Measurements from ENCODE around the gene THRSP.
"Not testable (repeated sequence)": the region's sequence is repeated elsewhere in the genome, so short reads cannot be mapped to it uniquely, and the experiment has no call there.

THRSP gene

GRCh38 chr11:78069465-78069864 lies 5.8 kb downstream of the THRSP start:
- DNase-seq, result no peak

- DNase-seq, result no peak
These were observed 7.0 kb downstream of the THRSP start for GRCh38 chr11:78070621-78071020.

GRCh38 chr11:78071717-78072116 lies 8.1 kb downstream of the THRSP start:
- DNase-seq, result no peak

GRCh38 chr11:78072455-78072854 lies 8.8 kb downstream of the THRSP start:
- no peak for DNase-seq

- DNase-seq, result no peak
These were observed 11.1 kb downstream of the THRSP start for GRCh38 chr11:78074756-78075155.

- DNase-seq, result no peak
These were observed 13.2 kb downstream of the THRSP start for GRCh38 chr11:78076733-78077403.

- not testable (repeated sequence) for DNase-seq
These were observed 13.9 kb downstream of the THRSP start for GRCh38 chr11:78077592-78077991.

GRCh38 chr11:78078218-78079167 lies 14.8 kb downstream of the THRSP start:
- DNase-seq, result no peak

GRCh38 chr11:78079232-78080083 lies 15.8 kb downstream of the THRSP start, which contains the start of gene NDUFC2:
NDUFC2 (minus strand) TSS chr11:78079862; CDS start chr11:78079744, 118 bp downstream.
- peak; percentile 44 to 48 for DNase-seq

- DNase-seq, result no peak
These were observed 16.6 kb downstream of the THRSP start for GRCh38 chr11:78080084-78080817.

- no peak for DNase-seq
These were observed 17.3 kb downstream of the THRSP start for GRCh38 chr11:78080818-78081495.

- no peak for DNase-seq
These were observed 17.9 kb downstream of the THRSP start for GRCh38 chr11:78081583-78081982.

GRCh38 chr11:78082146-78082545 lies 18.5 kb downstream of the THRSP start:
- no peak for DNase-seq

GRCh38 chr11:78083021-78083420 lies 19.4 kb downstream of the THRSP start:
- no peak for DNase-seq

GRCh38 chr11:78084506-78084905 lies 20.8 kb downstream of the THRSP start:
- not testable (repeated sequence) for DNase-seq

- no peak for DNase-seq
These were observed 22.3 kb downstream of the THRSP start for GRCh38 chr11:78085972-78086371.

- DNase-seq, result not testable (repeated sequence)
These were observed 22.9 kb downstream of the THRSP start for GRCh38 chr11:78086521-78087074.

GRCh38 chr11:78094250-78094649 lies 30.6 kb downstream of the THRSP start:
- DNase-seq, result no peak

GRCh38 chr11:78097666-78098385 lies 34.2 kb downstream of the THRSP start:
- no peak for DNase-seq

- no peak for DNase-seq
These were observed 36.0 kb downstream of the THRSP start for GRCh38 chr11:78099666-78100065.

GRCh38 chr11:78100261-78100660 lies 36.6 kb downstream of the THRSP start:
- DNase-seq, result no peak
